Choroid plexus epithelial cell (primary cell): ENCODE results near the gene BDKRB2.

ENCODE experiments used
- DNase-seq: peaks from one replicate; pipeline ENCODE4 v3.0.0-alpha.2; 2010; ENCODE audit warnings: low read depth
- H3K4me3 ChIP-seq: 2 replicates; pipeline ENCODE4 v1.5.1; 2011; ENCODE audit warnings: low read depth, mild to moderate bottlenecking, control low read depth, low read length, moderate library complexity
- TF ChIP-seq, protein P1 (sequence below): conservative IDR thresholded peaks from 2 replicates; pipeline ENCODE4 v1.5.1; 2011; ENCODE audit warnings: low read depth, mild to moderate bottlenecking, control low read depth, inconsistent platforms, low read length, moderate library complexity

The BDKRB2 gene

GRCh38 chr14:96264853-96265252, 60.2 kb downstream of the BDKRB2 start:
- peak; percentile 54 for DNase-seq
- TF ChIP-seq, protein P1, sequence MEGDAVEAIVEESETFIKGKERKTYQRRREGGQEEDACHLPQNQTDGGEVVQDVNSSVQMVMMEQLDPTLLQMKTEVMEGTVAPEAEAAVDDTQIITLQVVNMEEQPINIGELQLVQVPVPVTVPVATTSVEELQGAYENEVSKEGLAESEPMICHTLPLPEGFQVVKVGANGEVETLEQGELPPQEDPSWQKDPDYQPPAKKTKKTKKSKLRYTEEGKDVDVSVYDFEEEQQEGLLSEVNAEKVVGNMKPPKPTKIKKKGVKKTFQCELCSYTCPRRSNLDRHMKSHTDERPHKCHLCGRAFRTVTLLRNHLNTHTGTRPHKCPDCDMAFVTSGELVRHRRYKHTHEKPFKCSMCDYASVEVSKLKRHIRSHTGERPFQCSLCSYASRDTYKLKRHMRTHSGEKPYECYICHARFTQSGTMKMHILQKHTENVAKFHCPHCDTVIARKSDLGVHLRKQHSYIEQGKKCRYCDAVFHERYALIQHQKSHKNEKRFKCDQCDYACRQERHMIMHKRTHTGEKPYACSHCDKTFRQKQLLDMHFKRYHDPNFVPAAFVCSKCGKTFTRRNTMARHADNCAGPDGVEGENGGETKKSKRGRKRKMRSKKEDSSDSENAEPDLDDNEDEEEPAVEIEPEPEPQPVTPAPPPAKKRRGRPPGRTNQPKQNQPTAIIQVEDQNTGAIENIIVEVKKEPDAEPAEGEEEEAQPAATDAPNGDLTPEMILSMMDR: peak; percentile 69
- no peak overlapping the region for H3K4me3 ChIP-seq

- TF ChIP-seq, protein P1: no peak
- no peak overlapping the region for H3K4me3 ChIP-seq
- no peak for DNase-seq
These were observed 60.9 kb downstream of the BDKRB2 start for GRCh38 chr14:96265383-96266095.

DNA sequence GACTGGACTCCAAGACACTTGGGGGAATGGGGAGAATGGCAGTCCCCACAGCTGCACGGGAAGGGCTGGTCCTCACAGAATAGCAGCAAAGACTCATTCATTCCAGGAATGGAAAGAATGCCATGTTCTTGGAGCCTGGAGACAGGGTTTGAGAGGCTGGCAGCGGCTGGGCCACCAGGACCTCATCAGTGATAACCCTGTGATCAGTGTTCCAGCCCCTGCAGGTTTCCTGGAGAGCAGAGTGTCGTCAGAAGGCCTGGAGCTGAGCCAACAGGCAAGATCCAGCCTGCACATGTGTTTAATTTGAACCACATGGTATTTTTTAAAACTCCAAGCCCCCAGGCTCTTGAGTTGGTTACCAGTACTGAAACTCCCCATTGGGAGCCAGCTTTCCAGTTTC, 62.7 kb downstream of the BDKRB2 start:
- DNase-seq: peak; percentile 84
- TF ChIP-seq, protein P1: no peak
- no peak overlapping the region for H3K4me3 ChIP-seq

- H3K4me3 ChIP-seq: no peak overlapping the region
- DNase-seq: no peak
- TF ChIP-seq, protein P1: no peak
These were observed 63.3 kb downstream of the BDKRB2 start for GRCh38 chr14:96267916-96268315.

GRCh38 chr14:96268431-96269358, 64.1 kb downstream of the BDKRB2 start:
- DNase-seq: peak; percentile 93
- TF ChIP-seq, protein P1: no peak
- H3K4me3 ChIP-seq: no peak overlapping the region

DNA sequence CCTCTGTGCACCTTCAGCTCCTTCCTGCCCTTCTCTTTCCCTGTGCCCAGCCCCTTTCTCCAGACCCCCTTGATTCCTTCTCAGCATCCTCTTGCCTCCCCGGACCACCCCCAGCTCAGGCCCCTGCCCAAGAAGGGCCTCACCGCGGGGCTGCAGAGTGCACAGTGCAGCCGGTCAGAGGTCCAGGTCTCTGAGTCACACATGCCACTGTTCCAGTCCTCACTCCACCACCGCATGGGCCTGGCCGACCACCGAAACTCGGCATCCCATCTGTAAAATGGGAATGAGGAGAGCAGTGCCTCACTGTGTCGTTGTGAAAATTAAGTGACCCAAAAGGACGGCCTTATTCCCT, 64.7 kb downstream of the BDKRB2 start:
- TF ChIP-seq, protein P1: no peak

More for the DNA sequence above, 64.7 kb downstream of the BDKRB2 start:
- no peak overlapping the region for H3K4me3 ChIP-seq
- DNase-seq: no peak
